HCEC 1CT (cell line): ENCODE results near the gene CLCNKA.
"Not testable (repeated sequence)": the region's sequence is repeated elsewhere in the genome, so short reads cannot be mapped to it uniquely, and the experiment has no call there.

ENCODE experiments used
- DNase-seq: peaks from one replicate; pipeline ENCODE4 v3.0.0-alpha.2; 2017

The CLCNKA gene

DNA sequence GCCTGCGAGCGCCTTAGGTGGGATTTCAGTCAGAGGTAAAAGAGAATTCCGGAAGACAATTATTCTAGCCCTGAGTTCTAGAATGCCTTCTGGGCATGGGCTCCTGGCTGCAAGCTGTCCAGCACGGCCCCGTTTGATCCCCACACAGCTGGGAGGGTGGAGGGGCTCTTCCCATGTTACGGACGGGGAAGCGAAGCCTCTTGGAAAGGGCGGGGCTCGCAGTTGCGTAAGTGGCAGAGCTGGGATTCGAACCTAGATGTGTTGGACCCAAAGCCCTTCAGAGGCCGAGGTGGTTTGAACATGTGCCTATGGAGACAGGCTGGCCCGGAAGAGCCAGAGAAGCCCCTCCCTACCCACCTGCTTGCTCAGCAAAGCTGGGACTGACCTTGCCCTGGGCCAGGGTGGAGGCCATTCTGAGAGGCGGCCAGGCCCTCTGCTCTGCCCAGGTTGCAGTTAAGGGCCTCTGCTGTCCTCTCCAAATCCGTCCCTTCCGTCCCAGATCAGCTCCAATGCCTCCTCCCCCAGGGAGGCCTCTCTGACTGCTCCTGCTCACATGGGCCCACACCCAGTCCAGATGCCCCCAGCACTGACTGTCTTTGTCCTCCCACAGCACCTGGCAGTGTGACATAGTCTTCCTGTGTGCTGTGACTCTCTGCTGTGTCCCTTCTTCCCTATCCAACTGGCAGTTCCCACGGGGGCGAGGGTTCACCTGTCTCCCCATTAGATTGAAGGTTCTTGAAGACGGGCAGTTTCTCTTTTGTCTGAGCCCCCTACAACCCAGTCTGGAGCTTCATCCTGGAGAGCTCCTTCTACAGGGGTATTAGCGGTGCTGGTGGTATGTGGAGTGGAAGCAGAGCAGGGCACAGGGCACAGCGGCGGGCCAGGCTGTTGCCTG lies 2.8 kb upstream of the CLCNKA start:
- DNase-seq, result no peak

DNA sequence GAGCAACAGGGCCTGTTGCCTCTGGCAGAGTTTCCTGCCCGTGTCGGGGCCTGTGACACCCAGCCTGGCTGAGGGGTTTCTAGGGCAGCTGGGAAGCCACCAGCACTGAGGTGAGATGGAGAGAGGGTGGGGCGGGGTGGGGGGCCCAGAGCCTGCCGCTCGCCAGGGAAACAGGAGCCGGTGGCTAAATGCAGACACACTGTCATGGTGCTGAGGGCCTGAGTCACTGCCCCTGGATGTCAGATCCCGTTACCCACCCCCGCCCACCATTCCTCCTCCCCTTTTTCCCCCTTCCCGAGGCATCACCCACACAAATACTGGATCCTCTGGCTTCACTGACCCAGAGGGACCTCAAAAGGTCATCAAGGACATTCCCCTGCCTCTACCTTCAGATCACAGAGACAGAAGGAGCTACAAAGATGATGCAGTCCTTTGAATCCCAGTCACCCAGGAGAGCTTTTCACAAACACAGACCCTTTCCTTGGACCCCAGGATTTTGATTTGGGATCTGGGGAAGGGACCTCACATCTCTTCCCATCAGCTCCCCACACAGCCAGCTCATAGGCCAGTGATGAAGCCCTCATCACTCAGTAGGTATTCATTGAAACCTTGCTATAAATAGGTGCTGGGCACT lies 2.1 kb upstream of the CLCNKA start:
- no peak for DNase-seq

DNA sequence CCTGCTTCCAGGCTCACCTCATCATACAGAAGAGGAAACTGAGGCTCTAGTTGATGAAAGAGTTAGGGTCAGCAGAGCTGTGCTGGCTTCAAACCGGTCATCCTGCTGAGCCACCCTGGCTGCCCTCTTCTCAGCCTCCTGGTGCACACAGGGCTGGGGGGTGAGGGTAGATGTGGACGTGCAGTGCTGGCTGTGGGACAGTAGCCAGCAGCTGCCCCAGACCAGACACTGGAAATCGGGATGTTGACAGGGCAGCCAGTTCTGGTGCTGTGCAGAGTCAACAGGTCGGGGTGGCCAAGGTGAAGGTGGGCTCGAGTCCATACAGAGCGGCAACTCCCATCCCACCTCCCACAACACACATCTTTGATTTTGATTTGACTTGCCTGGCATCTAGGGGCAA lies 1.5 kb upstream of the CLCNKA start:
- DNase-seq, result no peak

DNA sequence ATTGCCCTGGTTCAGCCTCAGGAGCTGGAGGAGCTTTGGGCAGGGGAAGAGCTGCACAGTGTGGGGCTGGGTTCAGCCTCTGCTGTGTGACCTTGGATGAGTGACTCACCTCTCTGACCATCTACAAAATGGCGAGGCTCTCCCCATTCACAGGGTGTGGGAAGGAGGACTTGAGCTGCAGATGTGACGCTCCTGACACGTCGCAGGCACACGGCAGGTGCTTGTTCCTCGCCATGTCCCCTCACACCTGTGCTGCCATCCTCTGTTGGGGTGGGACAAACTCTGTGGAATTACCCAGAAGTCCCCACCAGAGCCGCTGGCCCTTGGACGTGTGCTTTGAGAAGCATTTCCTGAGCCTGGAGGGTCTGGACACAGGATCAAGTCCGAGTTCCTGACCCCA lies 958 bp upstream of the CLCNKA start:
- DNase-seq, result not testable (repeated sequence)

DNA sequence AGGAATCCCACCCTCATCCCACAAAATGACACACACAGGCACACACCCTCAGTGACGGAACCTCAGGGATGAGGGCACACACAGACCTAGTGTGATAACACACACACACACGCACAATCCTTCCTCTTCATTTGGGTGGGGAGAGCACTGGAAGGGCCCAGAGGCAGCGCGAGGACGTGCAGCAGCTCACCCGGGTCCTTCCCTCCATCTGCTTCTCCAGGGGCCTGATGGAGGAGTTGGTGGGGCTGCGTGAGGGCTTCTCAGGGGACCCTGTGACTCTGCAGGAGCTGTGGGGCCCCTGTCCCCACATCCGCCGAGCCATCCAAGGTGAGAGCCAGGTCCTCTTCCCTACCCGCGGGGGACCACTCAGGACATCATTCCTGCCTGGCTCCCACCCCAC lies 557 bp downstream of the CLCNKA start:
- no peak for DNase-seq

DNA sequence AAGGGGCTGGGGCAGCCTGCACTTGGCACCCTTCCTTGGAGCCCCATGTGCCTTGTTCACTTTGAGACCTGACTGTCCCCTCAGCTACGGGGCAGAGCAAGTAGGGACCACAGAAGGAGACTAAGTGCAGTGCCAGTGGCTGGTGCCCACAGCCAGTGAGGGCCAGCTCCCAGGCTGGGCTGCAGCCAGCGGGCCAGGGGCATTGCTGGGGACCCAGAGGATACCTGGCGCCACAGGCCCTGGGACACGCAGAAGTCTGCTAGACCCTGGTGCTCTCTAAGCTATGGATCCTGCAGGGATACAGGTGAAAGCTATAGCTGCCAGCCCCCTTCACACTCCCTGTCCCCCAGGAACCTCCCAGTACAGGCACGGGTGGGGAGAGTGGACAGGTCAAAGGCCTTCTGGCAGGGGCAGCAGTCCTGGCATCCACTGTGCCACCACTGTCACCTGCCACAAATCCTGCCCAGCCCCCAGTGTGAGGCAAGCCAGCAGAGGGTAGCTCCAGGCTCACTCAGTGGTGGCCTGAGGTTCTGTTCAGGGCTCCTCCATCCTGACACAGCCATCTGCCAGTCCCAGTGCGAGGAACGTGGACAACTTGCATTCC lies 1.3 kb downstream of the CLCNKA start:
- DNase-seq, result no peak

DNA sequence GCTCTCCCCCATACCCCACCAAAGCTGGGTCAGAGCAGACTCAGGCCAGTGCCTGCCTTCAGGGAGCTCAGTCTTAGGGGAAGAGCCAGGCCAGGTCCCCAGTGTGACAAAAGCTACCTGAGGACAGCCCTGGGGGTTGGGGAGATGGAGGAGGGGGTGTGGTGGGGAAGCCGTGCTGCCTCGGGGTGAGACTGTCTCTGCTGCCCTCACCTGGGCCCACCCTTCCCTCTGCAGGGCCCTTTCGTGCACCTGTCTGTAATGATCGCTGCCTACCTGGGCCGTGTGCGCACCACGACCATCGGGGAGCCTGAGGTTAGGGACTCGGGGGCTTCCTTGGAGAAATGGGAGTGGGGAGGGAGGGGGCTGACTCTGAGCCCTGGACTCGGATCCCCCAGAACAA lies 4.5 kb downstream of the CLCNKA start:
- not testable (repeated sequence) for DNase-seq

DNA sequence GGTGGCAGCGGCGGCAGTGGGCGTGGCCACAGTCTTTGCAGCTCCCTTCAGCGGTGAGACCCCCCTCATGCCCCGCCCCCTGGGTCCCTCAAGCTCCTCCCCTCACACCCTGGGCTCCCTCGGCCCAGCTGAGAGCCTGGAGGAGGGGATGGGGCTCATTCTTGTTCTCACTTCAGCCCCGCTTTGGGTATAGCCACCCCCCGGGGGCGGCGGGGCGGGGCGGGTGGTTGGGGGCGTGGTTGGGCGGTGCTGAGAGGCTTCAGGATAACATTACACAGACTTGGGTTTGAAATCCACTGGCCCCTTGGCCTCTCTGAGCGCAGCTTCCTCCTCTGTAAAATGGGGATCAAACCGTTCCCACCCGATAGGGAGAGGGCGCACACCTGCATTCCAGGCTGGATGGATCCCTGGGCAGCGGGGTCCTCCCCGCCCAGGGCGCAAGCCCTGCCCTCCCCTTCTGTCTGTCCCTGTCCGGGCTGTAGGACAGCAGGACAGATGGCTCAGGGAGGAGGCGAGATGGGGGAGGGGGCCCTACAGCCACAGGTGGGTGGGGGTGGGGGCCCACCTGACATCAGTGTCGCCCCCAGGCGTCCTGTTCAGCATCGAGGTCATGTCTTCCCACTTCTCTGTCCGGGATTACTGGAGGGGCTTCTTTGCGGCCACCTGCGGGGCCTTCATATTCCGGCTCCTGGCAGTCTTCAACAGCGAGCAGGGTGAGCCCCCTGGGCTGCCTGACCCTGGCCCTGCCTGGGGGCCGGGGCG lies 5.1 kb downstream of the CLCNKA start:
- no peak for DNase-seq

DNA sequence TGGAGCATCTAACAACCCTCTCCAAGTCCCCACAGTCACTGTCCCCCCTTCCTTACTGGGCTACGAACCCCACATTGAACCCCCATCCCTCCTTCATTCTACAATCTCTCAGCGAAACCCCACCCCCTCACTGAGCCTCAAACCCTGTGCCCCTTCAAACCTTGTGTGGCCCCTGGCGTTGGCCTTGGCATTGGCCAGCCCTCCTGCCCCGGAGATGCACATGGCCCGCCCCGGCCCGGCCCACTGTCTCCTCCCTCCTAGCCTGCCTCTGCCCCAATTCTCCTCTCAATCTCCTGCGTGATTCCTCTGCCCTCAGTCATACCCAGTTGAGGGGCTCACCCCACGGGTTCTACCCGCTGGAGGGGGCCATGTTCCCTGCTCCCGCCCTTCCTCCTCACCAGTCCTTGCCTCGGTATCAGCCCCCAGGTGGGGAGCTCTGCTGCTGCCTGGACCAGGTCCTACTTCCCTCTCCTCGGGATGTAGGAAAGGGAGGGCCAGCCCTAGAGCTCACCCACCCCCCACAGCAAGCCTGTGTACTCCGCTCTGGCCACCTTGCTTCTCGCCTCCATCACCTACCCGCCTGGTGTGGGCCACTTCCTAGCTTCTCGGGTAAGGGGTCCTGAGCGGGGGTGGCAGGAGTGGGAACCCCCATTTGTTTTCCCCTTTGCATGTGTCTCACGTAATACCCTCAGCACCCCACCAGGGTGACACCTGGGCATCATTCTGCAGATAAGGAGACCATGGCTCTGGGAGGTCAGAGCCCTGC lies 6.6 kb downstream of the CLCNKA start:
- no peak for DNase-seq

DNA sequence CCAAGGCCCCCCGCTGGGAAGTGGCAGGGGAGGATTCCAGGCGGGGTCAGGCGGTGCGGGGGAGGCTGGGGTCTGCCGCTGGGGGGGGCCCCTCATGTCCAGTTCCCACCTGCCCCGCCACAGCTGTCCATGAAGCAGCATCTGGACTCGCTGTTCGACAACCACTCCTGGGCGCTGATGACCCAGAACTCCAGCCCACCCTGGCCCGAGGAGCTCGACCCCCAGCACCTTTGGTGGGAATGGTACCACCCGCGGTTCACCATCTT lies 7.1 kb downstream of the CLCNKA start:
- not testable (repeated sequence) for DNase-seq

DNA sequence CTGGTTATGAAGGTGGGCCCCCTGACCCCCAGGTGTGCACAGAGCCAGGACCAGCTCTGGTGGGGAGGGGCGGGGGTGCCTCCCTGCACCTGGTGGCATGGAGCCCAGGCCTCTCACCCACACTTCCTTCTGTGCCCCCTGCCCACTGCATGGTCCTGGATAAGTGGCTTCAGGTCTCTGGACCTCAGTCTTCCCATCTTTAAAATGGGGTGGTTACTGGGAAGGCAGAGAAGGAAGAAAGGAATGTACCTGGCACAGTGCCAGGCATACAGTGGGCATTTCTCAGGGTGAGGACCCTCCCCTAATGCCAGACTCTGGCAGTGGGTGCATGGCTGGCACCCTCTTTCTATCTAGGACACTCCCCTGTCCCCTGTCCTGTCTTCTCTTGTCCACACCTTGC lies 7.5 kb downstream of the CLCNKA start:
- no peak for DNase-seq

DNA sequence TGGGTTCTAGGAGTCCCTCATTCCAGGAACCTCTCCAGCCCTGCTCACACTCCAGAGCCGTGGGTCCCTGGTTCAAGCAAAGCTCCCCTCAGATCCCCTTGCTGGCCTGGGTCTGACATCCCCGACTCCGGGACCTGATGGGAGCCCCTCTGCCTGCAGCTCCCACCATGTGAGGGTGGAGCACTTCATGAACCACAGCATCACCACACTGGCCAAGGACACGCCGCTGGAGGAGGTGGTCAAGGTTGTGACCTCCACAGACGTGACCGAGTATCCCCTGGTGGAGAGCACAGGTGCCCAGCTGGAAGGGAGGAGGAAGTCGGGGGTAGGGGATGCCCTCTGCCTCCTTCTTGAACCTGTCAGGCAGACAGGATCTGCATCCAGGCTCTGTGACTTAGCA lies 9.7 kb downstream of the CLCNKA start:
- DNase-seq, result no peak

DNA sequence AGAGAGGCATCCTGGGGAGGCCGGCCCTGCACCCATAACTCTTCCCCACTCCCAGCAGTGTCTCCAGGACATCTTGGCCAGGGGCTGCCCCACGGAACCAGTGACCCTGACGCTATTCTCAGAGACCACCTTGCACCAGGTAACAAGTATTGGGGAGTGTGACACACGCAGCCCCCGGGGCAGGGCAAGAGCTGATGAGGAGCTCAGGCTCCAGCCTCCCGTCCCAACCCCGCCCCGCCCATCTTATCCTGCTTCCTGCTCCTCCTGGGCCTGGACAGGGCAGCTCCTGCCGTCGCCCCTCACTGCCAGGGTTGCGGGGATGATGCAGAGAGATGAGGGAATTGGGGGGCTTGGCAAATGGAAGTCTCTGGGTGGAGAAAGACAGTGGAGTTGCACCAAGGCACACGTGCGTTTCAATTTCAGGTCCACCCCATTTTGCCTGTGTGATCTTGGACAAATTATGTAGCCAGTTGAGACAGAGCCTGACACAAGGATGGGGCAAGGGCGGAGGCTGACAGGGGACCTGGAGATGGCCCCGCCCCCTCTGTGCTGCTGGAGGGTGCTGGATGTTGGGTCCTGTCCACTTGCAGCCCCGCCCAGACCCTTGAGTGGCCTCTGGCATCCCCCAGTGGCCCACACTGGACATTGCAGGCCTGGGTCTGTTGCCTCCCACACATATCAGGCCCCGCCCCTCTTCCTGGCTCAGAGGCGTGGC lies 10.7 kb downstream of the CLCNKA start:
- peak; percentile 72 for DNase-seq

DNA sequence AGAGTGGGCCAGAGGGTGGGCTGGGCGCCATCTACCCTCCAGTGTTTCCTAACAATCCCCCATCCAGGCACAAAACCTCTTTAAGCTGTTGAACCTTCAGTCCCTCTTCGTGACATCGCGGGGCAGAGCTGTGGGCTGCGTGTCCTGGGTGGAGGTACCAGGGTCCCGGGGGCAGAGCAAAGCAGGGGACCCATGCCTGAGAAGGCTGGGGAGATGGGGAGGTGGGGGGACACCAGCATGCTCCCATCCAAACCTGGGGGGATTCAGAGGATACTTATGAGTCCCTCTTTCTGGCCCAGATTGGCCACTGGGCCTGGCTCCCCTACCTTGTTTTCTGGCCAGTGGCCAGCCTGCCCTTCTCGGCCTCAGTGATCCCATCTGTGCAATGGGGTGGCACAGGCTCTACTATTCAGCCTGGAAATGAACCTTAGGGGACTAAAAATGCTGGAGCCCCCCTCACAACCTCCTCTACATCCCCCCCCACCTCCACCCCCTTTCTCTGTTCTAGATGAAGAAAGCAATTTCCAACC lies 11.3 kb downstream of the CLCNKA start:
- not testable (repeated sequence) for DNase-seq

DNA sequence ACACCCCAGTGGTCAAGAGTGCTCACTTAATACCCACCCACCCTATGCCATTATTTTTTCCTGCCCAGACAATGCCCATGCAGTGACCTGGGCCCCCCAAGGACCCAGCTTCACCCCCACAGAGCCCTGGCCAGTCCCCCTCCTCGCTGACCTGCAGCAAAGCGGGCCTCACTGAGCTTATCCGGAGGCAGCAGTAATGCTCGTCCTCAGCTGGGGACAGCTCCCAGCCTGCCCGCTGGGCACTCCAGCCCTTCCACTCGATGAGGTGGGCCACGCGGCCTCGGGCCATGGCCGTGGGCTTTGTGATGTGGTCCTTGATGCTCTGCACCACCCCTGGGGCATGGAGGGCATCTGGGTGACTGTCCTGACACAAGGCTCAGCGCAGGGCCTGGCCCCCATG lies 14.6 kb downstream of the CLCNKA start:
- not testable (repeated sequence) for DNase-seq

DNA sequence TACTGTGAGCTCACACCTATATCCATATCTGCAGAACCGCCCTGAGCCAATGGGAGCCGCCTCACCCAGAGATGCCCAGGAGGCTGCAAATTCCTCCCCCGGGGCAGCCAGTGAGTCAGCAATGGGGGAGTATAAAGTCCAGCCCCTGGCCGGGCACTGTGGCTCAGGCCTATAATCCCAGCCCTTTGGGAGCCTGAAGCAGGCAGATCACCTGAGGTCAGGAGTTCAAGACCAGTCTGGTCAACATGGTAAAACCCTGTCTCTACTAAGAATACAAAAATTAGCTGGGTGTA lies 16.7 kb downstream of the CLCNKA start:
- DNase-seq, result no peak

DNA sequence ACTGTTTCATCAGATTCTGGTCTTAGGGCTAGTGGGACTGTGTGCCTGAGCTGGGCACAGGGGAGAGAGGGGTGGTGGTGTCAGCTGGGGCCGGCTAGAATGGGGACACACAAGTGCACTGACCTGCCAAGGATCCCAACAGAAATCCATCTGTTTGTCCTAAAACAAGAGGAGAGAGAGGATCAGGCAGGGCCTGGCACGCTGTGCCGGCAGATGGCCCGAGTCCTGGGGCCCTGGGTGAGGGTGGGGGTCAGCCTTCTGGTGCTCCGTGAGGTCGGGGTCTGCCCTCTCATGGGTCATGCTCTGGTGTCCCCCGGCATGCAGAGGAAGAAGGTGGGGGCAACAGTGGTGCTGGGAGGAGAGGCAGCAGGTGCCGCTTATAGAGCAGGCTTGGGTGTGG lies 18.0 kb downstream of the CLCNKA start:
- DNase-seq, result not testable (repeated sequence)

DNA sequence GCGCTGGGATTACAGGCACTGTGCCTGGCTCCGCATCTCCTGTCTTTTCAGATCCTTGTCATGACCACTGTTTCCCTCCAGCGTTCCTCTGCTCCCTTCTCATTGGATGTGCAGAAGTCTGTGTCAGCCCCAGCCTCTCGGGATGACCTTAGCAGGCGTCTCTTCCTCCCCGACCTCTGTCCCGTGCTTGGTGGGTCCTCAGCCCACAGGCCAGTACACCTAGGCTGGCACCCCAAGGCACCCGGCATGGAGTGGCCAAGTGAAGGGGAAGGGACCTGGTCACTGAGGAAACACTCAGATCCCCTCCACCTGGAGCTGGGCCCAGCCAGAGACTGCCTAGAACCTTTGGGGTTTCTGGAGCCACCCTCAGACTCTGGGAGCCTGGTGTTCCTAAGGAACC lies 19.4 kb downstream of the CLCNKA start:
- no peak for DNase-seq

DNA sequence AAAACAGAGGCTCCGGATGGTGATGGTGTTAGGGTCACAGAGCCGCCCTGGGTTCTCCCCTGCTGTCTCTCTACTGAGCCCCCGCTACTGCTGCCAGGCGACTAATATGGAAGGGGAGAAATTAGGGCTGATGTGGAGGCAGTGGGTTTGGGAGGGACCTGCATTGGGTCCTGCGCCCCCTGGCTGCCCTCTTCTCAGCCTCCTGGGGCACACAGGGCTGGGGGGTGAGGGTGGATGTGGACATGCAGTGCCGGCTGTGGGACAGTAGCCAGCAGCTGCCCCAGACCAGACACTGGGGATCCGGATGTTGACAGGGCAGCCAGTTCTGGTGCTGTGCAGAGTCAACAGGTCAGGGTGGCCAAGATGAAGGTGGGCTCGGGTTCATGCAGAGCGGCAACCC lies 20.3 kb downstream of the CLCNKA start:
- no peak for DNase-seq

DNA sequence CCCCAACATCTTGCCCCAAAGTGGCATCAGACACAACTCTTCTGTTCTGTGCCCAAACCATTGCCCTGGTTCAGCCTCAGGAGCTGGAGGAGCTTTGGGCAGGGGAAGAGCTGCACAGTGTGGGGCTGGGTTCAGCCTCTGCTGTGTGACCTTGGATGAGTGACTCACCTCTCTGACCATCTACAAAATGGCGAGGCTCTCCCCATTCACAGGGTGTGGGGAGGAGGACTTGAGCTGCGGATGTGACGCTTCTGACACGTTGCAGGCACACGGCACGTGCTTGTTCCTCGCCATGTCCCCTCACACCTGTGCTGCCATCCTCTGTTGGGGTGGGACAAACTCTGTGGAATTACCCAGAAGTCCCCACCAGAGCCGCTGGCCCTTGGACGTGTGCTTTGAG lies 20.8 kb downstream of the CLCNKA start:
- not testable (repeated sequence) for DNase-seq

DNA sequence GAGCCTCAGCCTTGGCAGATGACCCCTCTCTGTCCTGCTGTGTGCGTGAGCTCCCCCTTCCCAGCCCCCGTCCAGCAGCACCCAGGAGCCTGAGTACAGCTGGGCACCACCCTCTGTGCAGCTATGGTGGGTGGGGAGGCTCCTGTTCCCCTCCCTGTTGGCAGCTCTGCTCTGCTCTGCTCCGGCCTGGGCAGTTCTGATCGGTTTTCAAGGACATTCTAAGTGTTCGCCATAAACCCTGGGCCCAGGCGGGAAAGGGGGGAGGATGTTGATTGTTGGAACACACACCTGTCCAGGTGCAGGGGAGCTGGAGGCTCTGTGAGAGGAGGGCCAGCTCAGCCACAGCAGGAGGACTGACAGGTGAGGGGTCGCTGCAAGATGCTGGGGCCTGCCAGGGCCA lies 21.7 kb downstream of the CLCNKA start, which contains the start of gene CLCNKB:
Gene CLCNKB (plus strand): TSS at position 262 of the 400 bp plus-strand sequence. CDS start 711 bp downstream, outside the sequence.
- no peak for DNase-seq

DNA sequence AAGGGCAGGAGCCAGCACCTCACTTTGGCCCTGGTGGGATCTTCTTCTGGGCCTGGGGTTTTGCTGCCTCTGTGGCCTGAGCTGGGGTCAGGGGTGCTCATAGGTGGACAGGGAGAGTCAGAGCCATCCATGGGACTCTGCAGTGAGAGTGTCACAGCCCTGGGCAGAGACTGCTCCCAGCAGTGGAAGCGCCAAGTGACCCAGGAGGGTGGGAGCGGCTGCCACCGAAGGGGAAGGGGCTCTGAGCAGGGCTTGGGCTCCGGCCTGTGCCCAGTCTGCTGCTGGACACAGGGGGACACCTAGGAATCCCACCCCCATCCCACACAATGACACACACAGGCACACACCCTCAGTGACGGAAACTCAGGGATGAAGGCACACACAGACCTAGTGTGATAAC lies 22.1 kb downstream of the CLCNKA start:
- DNase-seq, result no peak
